ENCODE results near the gene CPVL. TPM values are rescaled to one million over a fixed set of nuclear protein-coding genes. Genes with fewer than 3 reads are reported as not detected.

Gene CPVL
- total and polyA plus RNA-seq, 2 of the 8 experiments (the other 6 are each of a cell fraction or from before 2014, with no cell fraction given): 40.0 to 55.0 TPM

DNA sequence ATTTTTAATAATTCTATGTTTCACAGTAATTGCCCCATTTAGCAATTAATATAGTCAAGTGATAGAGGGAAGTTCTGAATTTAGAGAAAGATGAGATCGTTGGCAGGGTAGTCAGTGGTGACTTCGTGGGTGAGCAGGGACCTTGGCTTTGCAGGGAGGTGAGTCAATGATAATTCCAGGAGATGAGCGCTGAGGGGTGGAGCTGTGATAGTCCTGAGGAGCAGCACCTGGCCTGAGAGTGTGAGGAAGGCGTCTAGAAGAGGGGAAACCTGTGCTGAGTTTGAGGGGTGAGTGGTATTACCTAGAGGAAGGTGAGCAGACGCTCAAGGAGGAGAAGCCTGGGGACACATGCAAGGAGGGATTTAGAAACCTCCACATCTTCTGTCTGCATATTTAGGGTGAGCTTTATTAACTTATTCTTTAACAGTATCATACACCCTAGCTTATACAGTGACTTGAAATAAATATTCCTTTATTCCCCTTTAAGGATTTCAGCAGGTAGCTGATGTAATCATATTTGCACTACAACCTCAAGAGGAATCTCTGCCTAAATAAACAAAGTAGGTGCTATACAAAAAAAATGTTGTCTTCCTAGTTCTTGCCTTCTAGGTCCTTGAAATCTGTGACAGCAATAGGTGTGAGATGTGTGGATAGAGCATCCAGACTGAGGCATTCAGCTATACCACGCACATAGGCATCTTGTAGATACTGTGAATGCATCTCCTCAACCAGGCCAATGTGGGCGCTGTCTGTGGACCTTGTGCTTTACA, 186.1 kb downstream of the CPVL start (continued):
- TF ChIP-seq NRF1 (IDR thresholded peaks at IDR 0.05; ENCODE audit: low read depth, low read length): no peak

All from H1 (cell line).